Mucosa of descending colon (tissue), 3 donors: Measurements from ENCODE around the gene DAP. TPM values are rescaled to one million over a fixed set of nuclear protein-coding genes. Genes with fewer than 3 reads are reported as not detected.
"Not testable (repeated sequence)": the region's sequence is repeated elsewhere in the genome, so short reads cannot be mapped to it uniquely, and the experiment has no call there.

Experiments used
- ATAC-seq: fragments of 200-7000 bp; cut with Tn5 transposase; one replicate; pipeline ENCODE4 v1.9.1; 2020; ENCODE audit warnings: mild to moderate bottlenecking, moderate library complexity
- DNase-seq, 3 donors: peaks; one replicate each; pipeline ENCODE4 v3.0.0-alpha.2; 2020
- H3K36me3 ChIP-seq: fragments of 200-600 bp; one replicate; pipeline ENCODE4 v1.8.0; 2021; ENCODE audit warnings: low read depth, mild to moderate bottlenecking
- H3K4me1 ChIP-seq: fragments of 200-600 bp; one replicate; pipeline ENCODE4 v1.8.0; 2021; ENCODE audit warnings: low read depth, mild to moderate bottlenecking
- H3K4me3 ChIP-seq: fragments of 200-600 bp; one replicate; pipeline ENCODE4 v1.8.0; 2021; ENCODE audit warnings: mild to moderate bottlenecking
- H3K9me3 ChIP-seq: fragments of 200-600 bp; one replicate; pipeline ENCODE4 v1.8.0; 2021; ENCODE audit warnings: mild to moderate bottlenecking
- intact Hi-C, 2 donors: fragments of 100-400 bp; cut with DNase I in 1 of 2; cut with micrococcal nuclease in 1 of 2; formaldehyde crosslinking; loops; one replicate each; pipeline versions ENCODE4 v1.11.0 to v1.11.1; 2022; cut with DNase I, micrococcal nuclease
- total RNA-seq, 3 donors: library from RNA; stranded (reverse); fragmentation: NEBNext Ultra II Directional in 2 of 3; extraction: Animal tissue kit (Norgen Biotek cat#: 25700) in 2 of 3; gene quantifications; one replicate each; pipeline versions ENCODE4 v1.2.1 to v1.2.4, GENCODE V29; 2021 to 2023
- TF ChIP-seq, protein P1 (sequence below): fragments of 200-600 bp; IDR thresholded peaks from one replicate; pipeline ENCODE4 v1.8.0; 2022; ENCODE audit warnings: antibody characterized with exemption, mild to moderate bottlenecking
- donor health status: DM: no; HTN: no; CAD: no; lungs with moderate emphysema.
- donor health status: DM: no; HTN: no; CAD: no.
- donor health status: DM: no; HTN: yes; CAD: no.

DAP gene
- total RNA-seq, 3 donors from 2014 or later, result 63.7 to 125 (median 109) TPM

DNA sequence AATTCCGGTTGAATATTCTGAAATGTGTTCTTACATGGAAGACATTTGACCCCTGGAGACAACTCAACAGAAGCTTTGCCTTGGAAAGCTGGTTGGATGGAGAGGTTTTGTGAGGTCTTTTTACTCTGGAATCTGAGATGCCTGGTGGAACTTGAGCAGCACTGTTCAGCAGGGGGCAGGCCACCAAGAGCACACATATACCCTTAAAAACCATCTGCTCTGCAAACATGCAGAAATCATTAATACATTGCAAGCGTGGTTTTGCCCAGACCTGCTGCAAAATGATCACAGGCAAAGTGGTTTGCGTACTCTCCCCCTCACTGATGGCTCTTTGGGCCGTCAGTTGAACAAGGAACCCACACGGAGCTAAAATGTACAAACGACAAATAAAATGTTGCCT lies 32.8 kb upstream of the DAP start:
- intact Hi-C loops, result no loop called here
- TF ChIP-seq, protein P1, sequence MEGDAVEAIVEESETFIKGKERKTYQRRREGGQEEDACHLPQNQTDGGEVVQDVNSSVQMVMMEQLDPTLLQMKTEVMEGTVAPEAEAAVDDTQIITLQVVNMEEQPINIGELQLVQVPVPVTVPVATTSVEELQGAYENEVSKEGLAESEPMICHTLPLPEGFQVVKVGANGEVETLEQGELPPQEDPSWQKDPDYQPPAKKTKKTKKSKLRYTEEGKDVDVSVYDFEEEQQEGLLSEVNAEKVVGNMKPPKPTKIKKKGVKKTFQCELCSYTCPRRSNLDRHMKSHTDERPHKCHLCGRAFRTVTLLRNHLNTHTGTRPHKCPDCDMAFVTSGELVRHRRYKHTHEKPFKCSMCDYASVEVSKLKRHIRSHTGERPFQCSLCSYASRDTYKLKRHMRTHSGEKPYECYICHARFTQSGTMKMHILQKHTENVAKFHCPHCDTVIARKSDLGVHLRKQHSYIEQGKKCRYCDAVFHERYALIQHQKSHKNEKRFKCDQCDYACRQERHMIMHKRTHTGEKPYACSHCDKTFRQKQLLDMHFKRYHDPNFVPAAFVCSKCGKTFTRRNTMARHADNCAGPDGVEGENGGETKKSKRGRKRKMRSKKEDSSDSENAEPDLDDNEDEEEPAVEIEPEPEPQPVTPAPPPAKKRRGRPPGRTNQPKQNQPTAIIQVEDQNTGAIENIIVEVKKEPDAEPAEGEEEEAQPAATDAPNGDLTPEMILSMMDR, result no peak
- DNase-seq (no peak), ATAC-seq (no peak)
- no peak overlapping the region for H3K4me3 ChIP-seq
- no peaks in the 10 kb centered on the region for H3K9me3 ChIP-seq
- H3K36me3 ChIP-seq, result no peaks in the 10 kb centered on the region
- H3K4me1 ChIP-seq, result no peaks in the 10 kb centered on the region

DNA sequence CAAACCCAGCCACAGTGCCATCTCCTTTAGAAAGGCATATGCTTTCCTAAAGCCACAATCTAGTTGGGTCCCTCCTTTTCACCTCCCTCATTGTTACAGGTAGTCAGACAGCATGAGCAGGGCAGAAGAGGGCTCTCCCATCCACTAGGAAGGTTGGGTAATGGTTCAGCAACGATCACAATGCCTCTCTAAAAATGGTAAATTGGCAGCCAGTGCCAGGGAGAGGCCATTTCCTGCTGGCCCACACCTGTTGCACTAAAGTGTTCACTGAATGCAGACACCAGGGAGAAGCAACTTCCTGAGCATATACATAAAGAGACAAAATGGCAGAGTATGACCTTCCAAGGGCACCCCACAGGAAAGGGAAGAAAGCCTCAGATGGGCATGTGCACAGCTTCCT lies 31.3 kb upstream of the DAP start:
- H3K9me3 ChIP-seq, result no peaks in the 10 kb centered on the region
- DNase-seq, result no peak
- intact Hi-C loops, result no loop called here
- ATAC-seq, result no peak
- TF ChIP-seq, protein P1, result no peak
- no peaks in the 10 kb centered on the region for H3K36me3 ChIP-seq
- H3K4me3 ChIP-seq, result no peak overlapping the region
- H3K4me1 ChIP-seq, result no peaks in the 10 kb centered on the region

DNA sequence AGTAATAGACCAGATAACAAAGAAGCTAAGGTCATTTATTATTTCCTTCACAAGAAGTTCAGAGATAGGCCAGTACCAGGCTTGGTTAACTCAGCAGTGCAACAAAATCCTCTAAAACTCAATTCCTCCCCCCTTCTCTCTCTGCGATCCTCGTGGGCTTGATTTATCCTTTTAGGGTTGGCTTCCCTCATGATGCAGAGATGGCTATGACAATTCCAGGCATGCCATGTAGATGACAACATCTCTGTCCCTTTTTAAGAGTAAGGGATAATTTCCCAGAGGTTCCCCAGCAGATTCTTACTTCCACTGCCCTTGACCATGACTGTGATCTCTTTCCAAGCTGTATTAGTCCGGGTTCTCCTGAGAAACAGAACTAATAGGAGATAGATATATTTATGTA lies 28.7 kb upstream of the DAP start:
- no peak for DNase-seq
- ATAC-seq, result no peak
- intact Hi-C loops, result no loop called here
- Histone ChIP-seq H3K9me3 (no peaks in the 10 kb centered on the region), H3K4me3 (no peak overlapping the region), H3K4me1 (no peaks in the 10 kb centered on the region), H3K36me3 (no peaks in the 10 kb centered on the region)
- TF ChIP-seq, protein P1, result no peak

DNA sequence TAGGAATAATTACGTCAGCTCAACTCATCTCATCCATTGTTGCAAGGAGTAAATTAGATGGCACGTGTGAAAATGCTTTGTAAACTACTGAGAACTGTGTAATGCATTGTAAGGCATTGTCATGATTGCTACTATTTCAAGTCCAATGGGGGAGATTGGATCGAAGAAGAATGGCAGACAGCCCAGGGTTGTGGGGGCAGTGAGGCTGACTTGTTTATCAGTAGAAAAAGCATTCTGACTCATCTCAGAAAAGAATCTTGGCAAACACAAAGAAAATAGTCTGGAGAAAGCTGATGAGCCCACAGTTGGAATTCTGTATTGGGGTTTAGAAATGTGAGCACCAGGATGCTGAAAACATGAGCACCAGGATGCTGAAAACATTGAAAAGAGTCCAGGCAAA lies 28.0 kb upstream of the DAP start:
- DNase-seq, result peak in 1 of 3 donors; percentile 43
- intact Hi-C loops, result no loop called here

DNA sequence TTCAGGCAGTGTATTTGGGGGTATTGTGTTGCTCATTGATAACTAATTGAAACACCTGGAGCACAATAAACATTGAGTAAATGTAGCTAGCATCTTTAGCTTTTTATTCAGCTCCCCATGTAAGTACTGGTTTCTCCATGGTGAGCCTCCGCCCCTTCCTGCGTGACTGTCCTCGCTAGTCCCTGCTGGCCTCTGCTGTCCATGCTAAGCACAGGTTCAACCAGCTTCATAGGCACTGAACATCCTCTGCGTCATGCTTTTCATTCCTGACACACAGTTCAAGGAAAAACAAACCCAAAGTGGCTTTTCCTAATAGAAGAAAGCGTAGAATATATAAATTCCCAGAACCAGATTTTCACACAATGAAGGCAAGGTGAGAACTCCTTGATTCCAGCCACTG lies 27.3 kb upstream of the DAP start:
- intact Hi-C loops, result no loop called here
- ATAC-seq (no peak), DNase-seq (no peak)
- TF ChIP-seq, protein P1, result no peak
- Histone ChIP-seq H3K4me3 (no peak overlapping the region), H3K9me3 (no peaks in the 10 kb centered on the region), H3K4me1 (no peaks in the 10 kb centered on the region), H3K36me3 (no peaks in the 10 kb centered on the region)

More for the DNA sequence above, 28.0 kb upstream of the DAP start:
- Histone ChIP-seq H3K9me3 (no peaks in the 10 kb centered on the region), H3K4me3 (no peak overlapping the region), H3K36me3 (no peaks in the 10 kb centered on the region), H3K4me1 (no peaks in the 10 kb centered on the region)
- ATAC-seq, result peak; percentile 31
- TF ChIP-seq, protein P1, result no peak

DNA sequence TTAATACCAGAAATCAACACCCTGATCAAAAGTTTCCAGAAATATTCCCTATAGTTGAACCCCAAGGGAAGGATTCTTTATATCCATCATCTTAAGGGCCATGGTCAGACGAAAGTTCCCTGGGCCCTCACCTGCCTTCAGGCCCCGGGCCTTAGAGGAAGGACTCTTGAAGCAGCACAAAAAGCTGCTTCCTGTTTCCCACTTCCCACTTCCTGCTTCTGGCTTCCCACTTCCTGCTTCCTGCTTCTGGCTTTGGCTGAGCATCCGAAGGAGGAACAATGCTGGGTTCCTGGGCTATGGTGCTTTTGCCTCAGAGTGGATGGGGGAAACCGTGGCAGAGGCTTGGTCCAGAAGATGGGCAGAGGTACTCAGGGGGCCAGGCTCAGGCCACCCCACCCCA lies 25.8 kb upstream of the DAP start:
- TF ChIP-seq, protein P1, result no peak
- Histone ChIP-seq H3K36me3 (no peaks in the 10 kb centered on the region), H3K4me1 (no peaks in the 10 kb centered on the region), H3K9me3 (no peaks in the 10 kb centered on the region), H3K4me3 (no peak overlapping the region)
- intact Hi-C loops, result no loop called here
- DNase-seq (no peak), ATAC-seq (no peak)

DNA sequence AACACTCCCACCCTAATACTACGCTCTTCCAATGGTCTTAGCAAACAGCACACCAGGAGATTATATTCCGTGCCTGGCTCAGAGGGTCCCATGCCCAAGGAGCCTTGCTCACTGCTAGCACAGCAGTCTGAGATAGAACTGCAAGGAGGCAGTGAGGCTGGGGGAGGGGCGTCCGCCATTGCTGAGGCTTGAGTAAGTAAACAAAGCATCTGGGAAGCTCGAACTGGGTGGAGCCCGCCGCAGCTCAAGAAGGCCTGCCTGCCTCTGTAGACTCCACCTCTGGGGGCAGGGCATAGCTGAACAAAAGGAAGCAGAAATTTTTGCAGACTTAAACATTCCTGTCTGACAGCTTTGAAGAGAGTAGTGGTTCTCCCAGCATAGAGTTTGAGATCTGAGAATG lies 19.2 kb upstream of the DAP start:
- DNase-seq, ATAC-seq, H3K9me3 ChIP-seq, intact Hi-C loops, H3K36me3 ChIP-seq, H3K4me1 ChIP-seq, H3K4me3 ChIP-seq: not testable (repeated sequence)
